Adrenal gland (tissue), 5 donors: ENCODE results near the gene ID2.

Experiments used
- POLR2A ChIP-seq, 2 donors: fragments of 450-650 bp; IDR thresholded peaks; one replicate each; pipeline ENCODE4 v1.6.1; 2017; ENCODE audit warnings: antibody characterized with exemption in 2 of 2, mild to moderate bottlenecking in 2 of 2, moderate library complexity in 1 of 2
- TF ChIP-seq, protein P1 (sequence below), 6 experiments: fragments of 450-650 bp in 4 of 6; fragments of 200-600 bp in 2 of 6; sonication (generic) in 1 of 6; IDR thresholded peaks; 1 replicate in 5 of 6; 2 replicates in 1 of 6; pipeline versions ENCODE4 v1.5.1 to v1.8.0; 2016 to 2021; ENCODE audit warnings: antibody characterized with exemption in 6 of 6, mild to moderate bottlenecking in 2 of 6, moderate library complexity in 1 of 6
- donor health status: DM: no; HTN: no; CAD: no.

DNA sequence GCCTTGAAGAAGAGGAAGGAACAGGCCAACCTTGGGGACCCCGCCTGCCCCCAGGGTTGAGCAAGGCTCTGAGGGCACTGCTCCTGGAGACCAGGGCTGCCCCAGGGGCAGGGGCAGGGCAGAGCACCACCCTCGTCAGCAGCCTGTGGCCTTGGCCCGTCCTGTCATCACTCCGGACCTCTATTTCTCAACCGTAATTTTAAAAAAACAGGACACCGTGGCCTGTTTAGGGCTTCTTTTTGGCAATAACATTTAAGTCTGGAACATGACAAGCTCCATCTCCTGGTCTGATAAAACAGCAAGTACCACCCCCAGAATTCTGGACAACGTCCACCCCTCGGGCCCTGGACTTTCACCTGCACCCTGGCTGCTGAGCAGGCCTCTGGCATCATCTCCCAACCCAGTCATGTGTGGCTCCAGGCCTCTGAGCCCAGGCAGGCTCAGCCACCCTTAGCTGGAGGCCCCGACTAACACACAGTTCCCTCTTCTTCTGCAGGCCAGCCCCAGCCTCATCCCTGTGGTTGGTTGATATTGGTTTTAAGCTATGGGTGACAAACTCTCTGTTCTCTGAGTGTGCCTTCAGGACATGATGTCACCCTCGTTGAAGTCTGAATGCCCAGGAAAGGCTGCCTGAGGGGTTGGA is 22.6 kb upstream of the ID2 start:
- TF ChIP-seq, protein P1, sequence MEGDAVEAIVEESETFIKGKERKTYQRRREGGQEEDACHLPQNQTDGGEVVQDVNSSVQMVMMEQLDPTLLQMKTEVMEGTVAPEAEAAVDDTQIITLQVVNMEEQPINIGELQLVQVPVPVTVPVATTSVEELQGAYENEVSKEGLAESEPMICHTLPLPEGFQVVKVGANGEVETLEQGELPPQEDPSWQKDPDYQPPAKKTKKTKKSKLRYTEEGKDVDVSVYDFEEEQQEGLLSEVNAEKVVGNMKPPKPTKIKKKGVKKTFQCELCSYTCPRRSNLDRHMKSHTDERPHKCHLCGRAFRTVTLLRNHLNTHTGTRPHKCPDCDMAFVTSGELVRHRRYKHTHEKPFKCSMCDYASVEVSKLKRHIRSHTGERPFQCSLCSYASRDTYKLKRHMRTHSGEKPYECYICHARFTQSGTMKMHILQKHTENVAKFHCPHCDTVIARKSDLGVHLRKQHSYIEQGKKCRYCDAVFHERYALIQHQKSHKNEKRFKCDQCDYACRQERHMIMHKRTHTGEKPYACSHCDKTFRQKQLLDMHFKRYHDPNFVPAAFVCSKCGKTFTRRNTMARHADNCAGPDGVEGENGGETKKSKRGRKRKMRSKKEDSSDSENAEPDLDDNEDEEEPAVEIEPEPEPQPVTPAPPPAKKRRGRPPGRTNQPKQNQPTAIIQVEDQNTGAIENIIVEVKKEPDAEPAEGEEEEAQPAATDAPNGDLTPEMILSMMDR (IDR thresholded peaks at IDR 0.05): no peak
- TF ChIP-seq POLR2A (IDR thresholded peaks at IDR 0.05): no peak
